Common myeloid progenitor, CD34-positive (primary cell): ENCODE data around the gene KNCN.

ENCODE experiments used
- CTCF ChIA-PET: fragments of 350-600 bp; sonication (Branson Sonifier 250); formaldehyde crosslinking; loops from one replicate; lab custom pipeline; 2021; ENCODE audit warnings: antibody characterized with exemption; lab: Charles Lee
- POLR2A ChIA-PET: fragments of 350-600 bp; sonication (Branson Sonifier 250); formaldehyde crosslinking; loops from one replicate; lab custom pipeline; 2021; ENCODE audit warnings: antibody characterized with exemption; lab: Charles Lee
- DNase-seq, 3 donors: peaks; one replicate each; pipeline versions ENCODE4 v3.0.0 to v3.0.0-alpha.2; 2013
- H3K27ac ChIP-seq, 2 experiments: 1 replicate in 1 of 2; 2 replicates in 1 of 2; pipeline ENCODE4 v1.7.0; 2013; ENCODE audit warnings: inconsistent platforms in 2 of 2, low read length in 2 of 2, mild to moderate bottlenecking in 2 of 2, low read depth in 1 of 2, moderate library complexity in 1 of 2; ENCODE audit not compliant: severe bottlenecking in 2 of 2, insufficient read depth in 1 of 2, poor library complexity in 1 of 2
- H3K27me3 ChIP-seq, 5 experiments: replicated peaks in 2 of 5; 1 replicate in 3 of 5; 2 replicates in 2 of 5; pipeline versions ENCODE4 v1.6.1 to v1.7.0; 2013; ENCODE audit warnings: low read length in 4 of 5, mild to moderate bottlenecking in 2 of 5, moderate library complexity in 2 of 5, inconsistent platforms in 1 of 5; ENCODE audit not compliant: insufficient read depth in 5 of 5, control insufficient read depth in 4 of 5
- H3K36me3 ChIP-seq, 4 experiments: 1 replicate in 2 of 4; 2 replicates in 2 of 4; pipeline versions ENCODE4 v1.6.1 to v1.7.0; 2013; ENCODE audit warnings: low read length in 3 of 4, control low read depth in 1 of 4, mild to moderate bottlenecking in 1 of 4; ENCODE audit not compliant: control insufficient read depth in 4 of 4, insufficient read depth in 4 of 4
- H3K4me1 ChIP-seq, 4 experiments: 1 replicate in 3 of 4; 2 replicates in 1 of 4; pipeline versions ENCODE4 v1.6.1 to v1.7.1; 2013; ENCODE audit warnings: low read length in 3 of 4, mild to moderate bottlenecking in 3 of 4, control low read depth in 1 of 4, inconsistent platforms in 1 of 4, moderate library complexity in 1 of 4; ENCODE audit not compliant: control insufficient read depth in 4 of 4, insufficient read depth in 4 of 4; ENCODE audit errors: control extremely low read depth in 1 of 4
- H3K4me3 ChIP-seq, 7 experiments: 1 replicate in 4 of 7; 2 replicates in 3 of 7; pipeline versions ENCODE4 v1.5.1 to v1.7.0; 2013; ENCODE audit warnings: mild to moderate bottlenecking in 7 of 7, low read length in 6 of 7, moderate library complexity in 6 of 7, inconsistent platforms in 2 of 7, low read depth in 2 of 7, control low read depth in 1 of 7; ENCODE audit not compliant: insufficient read depth in 4 of 7, control insufficient read depth in 1 of 7; ENCODE audit errors: extremely low read depth in 1 of 7
- H3K9me3 ChIP-seq, 5 experiments: 1 replicate in 4 of 5; 2 replicates in 1 of 5; pipeline versions ENCODE4 v1.6.1 to v1.7.1; 2013; ENCODE audit warnings: low read length in 4 of 5, mild to moderate bottlenecking in 2 of 5, inconsistent platforms in 1 of 5, low read depth in 1 of 5, moderate library complexity in 1 of 5; ENCODE audit not compliant: control insufficient read depth in 4 of 5, insufficient read depth in 2 of 5; ENCODE audit errors: control extremely low read depth in 1 of 5
- WGBS: methylation state at CpG from one replicate; pipeline ENCODE4 v1.1.5; 2013; ENCODE audit not compliant: insufficient coverage; 5-methylcytosine and 5-hydroxymethylcytosine counted together

KNCN gene

GRCh38 chr1:46501528-46501927 lies 49.9 kb downstream of the KNCN start:
- no peak overlapping the region for H3K27ac ChIP-seq
- H3K4me1 ChIP-seq: no peaks in the 10 kb centered on the region
- peaks cover 4 to 23% (median 12%) of the 10 kb centered on the region in 5 experiments for H3K27me3 ChIP-seq
- no peak for DNase-seq
- WGBS: no CpG with 5 or more reads among the region's 3 CpGs
- ChIA-PET POLR2A (no interaction called here), CTCF (interaction anchor here (1.2 to 5.0 kb wide), 4 partner anchors 14 to 27 kb away, joined by 3 to 24 read pairs (median 5); no protein-coding TSS in a partner anchor)
- no peak overlapping the region for H3K4me3 ChIP-seq
- H3K36me3 ChIP-seq: no peaks in the 10 kb centered on the region
- no peaks in the 10 kb centered on the region for H3K9me3 ChIP-seq

DNA sequence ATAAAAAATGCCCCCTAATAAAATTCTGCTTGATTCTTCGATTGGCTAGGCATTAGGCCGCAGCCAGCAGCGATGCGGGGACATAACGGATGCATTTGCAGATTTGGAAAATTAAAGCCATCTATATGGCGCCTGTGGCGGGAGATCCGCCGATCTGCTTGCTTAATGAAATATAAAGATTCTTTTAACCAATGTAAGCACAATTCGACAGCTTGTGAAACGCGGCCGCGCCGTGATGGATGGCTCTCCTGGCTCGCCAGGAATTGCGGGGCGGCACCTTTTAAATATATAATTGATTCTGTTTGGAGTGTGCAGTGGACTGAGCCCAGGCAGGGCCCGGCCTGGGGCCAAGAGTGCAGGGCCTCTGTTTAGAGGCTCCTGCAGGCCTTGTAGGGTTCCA lies 53.8 kb downstream of the KNCN start:
- H3K27ac ChIP-seq: no peak overlapping the region
- H3K27me3 ChIP-seq: peaks cover 9 to 51% (median 29%) of the 10 kb centered on the region in 5 experiments
- no peaks in the 10 kb centered on the region for H3K36me3 ChIP-seq
- no peaks in the 10 kb centered on the region for H3K4me1 ChIP-seq
- DNase-seq: no peak
- ChIA-PET POLR2A (no interaction called here), CTCF (interaction anchor here (2.5 kb wide), 1 partner anchor 10 kb away, joined by 6 read pairs; no protein-coding TSS in a partner anchor)
- WGBS: 95% methylated on average over 5 of the region's 19 CpGs
- no peaks in the 10 kb centered on the region for H3K9me3 ChIP-seq
- H3K4me3 ChIP-seq: no peak overlapping the region

- WGBS: 88% methylated on average over 2 of the region's 3 CpGs
- Histone ChIP-seq H3K9me3 (no peaks in the 10 kb centered on the region), H3K36me3 (no peaks in the 10 kb centered on the region), H3K27ac (no peak overlapping the region), H3K4me1 (no peaks in the 10 kb centered on the region), H3K4me3 (no peak overlapping the region), H3K27me3 (peaks cover 12 to 52% (median 35%) of the 10 kb centered on the region in 5 experiments)
- ChIA-PET CTCF (interaction anchor here (0.9 to 2.5 kb wide), 2 partner anchors 9 to 30 kb away, joined by 3 to 6 read pairs; no protein-coding TSS in a partner anchor), POLR2A (no interaction called here)
- DNase-seq: no peak
Observed at GRCh38 chr1:46497020-46497419, 54.4 kb downstream of the KNCN start.

DNA sequence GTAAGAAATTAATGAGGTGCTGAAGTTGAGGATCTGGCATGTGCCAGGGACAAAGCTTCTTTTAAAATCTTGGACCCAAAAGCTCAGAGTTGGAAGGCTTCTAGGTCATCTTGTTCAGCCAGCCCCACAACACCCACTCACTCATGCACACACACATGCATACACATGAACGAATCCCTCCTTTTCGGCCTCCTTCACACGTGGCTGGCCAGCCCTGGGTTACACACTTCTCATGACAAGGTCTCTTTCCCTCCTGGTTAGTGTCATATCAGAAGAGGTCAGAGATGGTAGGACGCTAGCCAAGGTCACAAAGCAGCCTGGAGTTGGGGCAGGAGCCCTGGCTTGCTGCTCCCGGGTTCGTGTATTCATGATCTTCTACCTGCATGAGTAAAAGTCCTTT lies 54.9 kb downstream of the KNCN start:
- Histone ChIP-seq H3K36me3 (no peaks in the 10 kb centered on the region), H3K27ac (no peak overlapping the region), H3K27me3 (peaks cover 17 to 56% (median 40%) of the 10 kb centered on the region in 5 experiments), H3K9me3 (no peaks in the 10 kb centered on the region), H3K4me1 (no peaks in the 10 kb centered on the region), H3K4me3 (no peak overlapping the region)
- CTCF ChIA-PET: interaction anchor here (0.9 to 2.5 kb wide), 2 partner anchors 9 to 31 kb away, joined by 3 to 6 read pairs; no protein-coding TSS in a partner anchor
- DNase-seq: no peak
- POLR2A ChIA-PET: no interaction called here
- 100% methylated on average over 3 of the region's 6 CpGs for WGBS

GRCh38 chr1:46495778-46496177 lies 55.7 kb downstream of the KNCN start:
- no peaks in the 10 kb centered on the region for H3K36me3 ChIP-seq
- no peak overlapping the region for H3K4me3 ChIP-seq
- no peak overlapping the region for H3K27ac ChIP-seq
- no peak for DNase-seq
- 79% methylated on average over 2 of the region's 2 CpGs for WGBS
- peaks cover 17 to 61% (median 46%) of the 10 kb centered on the region in 5 experiments for H3K27me3 ChIP-seq
- H3K4me1 ChIP-seq: peaks cover 0 to 6% (median under 1%) of the 10 kb centered on the region in 4 experiments
- H3K9me3 ChIP-seq: no peaks in the 10 kb centered on the region
- POLR2A ChIA-PET: no interaction called here
- CTCF ChIA-PET: interaction anchor here (0.9 to 2.1 kb wide), 4 partner anchors 14 to 35 kb away, joined by 3 to 6 read pairs (median 3); no protein-coding TSS in a partner anchor
